ENCODE measurements around the gene GTF2IRD2. TPM values are rescaled to one million over a fixed set of nuclear protein-coding genes. Genes with fewer than 3 reads are reported as not detected.
"Not testable (repeated sequence)": the region's sequence is repeated elsewhere in the genome, so short reads cannot be mapped to it uniquely, and the experiment has no call there.

Gene GTF2IRD2
- total and polyA plus RNA-seq, 8 donors: 6.7 to 144 (median 13.7) TPM

DNA sequence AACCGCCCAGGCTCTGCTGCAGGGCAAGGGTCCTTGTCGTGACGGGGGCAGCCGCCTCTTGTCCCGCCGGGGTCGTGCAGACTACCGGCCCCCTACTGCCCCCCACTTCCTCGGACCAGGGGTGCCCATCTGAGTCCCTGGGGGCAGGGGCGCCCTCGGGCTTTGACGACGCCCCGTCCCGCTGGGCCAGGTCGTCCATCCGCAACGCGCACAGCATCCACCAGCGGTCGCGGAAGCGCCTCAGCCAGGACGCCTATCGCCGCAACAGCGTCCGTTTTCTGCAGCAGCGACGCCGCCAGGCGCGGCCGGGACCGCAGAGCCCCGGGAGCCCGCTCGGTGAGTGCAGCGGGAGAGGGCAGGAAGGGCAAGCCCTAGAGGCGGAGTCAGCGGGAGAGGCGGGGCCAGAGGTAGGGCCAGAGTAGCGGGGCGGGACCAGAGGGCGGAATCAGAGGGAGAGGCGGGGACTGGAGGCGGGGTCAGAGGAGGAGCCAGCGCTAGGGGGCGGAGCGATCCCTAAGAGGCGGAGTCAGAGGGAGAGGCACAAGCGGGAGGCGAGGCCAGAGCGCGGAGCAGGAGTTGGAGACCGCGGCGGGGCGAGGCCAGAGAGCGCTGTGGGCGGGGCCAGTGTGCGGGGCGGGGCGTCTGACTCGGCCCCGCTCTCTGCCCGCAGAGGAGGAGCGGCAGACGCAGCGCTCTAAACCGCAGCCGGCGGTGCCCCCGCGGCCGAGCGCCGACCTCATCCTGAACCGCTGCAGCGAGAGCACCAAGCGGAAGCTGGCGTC is 62.8 kb downstream of the GTF2IRD2 start:
- peak; percentile 95 to 97 for DNase-seq
- H3K36me3 ChIP-seq; H3K27me3 ChIP-seq; intact Hi-C loops (cut with DNase I; ENCODE audit: low total_unique reads); H3K9me3 ChIP-seq; H3K4me1 ChIP-seq: not testable (repeated sequence)
- peak overlapping the region in 2 of 5 donors; percentile 25 to 60 for H3K27ac ChIP-seq
- TF ChIP-seq, protein P1, sequence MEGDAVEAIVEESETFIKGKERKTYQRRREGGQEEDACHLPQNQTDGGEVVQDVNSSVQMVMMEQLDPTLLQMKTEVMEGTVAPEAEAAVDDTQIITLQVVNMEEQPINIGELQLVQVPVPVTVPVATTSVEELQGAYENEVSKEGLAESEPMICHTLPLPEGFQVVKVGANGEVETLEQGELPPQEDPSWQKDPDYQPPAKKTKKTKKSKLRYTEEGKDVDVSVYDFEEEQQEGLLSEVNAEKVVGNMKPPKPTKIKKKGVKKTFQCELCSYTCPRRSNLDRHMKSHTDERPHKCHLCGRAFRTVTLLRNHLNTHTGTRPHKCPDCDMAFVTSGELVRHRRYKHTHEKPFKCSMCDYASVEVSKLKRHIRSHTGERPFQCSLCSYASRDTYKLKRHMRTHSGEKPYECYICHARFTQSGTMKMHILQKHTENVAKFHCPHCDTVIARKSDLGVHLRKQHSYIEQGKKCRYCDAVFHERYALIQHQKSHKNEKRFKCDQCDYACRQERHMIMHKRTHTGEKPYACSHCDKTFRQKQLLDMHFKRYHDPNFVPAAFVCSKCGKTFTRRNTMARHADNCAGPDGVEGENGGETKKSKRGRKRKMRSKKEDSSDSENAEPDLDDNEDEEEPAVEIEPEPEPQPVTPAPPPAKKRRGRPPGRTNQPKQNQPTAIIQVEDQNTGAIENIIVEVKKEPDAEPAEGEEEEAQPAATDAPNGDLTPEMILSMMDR (IDR thresholded peaks at IDR 0.05): peak in 1 of 7 experiments; percentile 10
- WGBS, 5 donors: 0% methylated on average over 8 to 29 of the region's 82 CpGs
- peak overlapping the region; percentile 19 to 39 (median 30) for H3K4me3 ChIP-seq

- WGBS, 5 donors: 70 to 86% (median 82%) methylated on average over 2 to 4 of the region's 5 CpGs
- intact Hi-C loops (cut with DNase I; ENCODE audit: low total_unique reads); H3K36me3 ChIP-seq; H3K4me1 ChIP-seq; H3K9me3 ChIP-seq; DNase-seq; H3K27ac ChIP-seq; H3K27me3 ChIP-seq; H3K4me3 ChIP-seq: not testable (repeated sequence)
Measured at GRCh38 chr7:74783595-74783994, 67.8 kb downstream of the GTF2IRD2 start.

- H3K9me3 ChIP-seq; DNase-seq; H3K36me3 ChIP-seq; H3K27me3 ChIP-seq; H3K4me1 ChIP-seq; H3K27ac ChIP-seq; intact Hi-C loops (cut with DNase I; ENCODE audit: low total_unique reads); H3K4me3 ChIP-seq: not testable (repeated sequence)
- 70 to 80% (median 71%) methylated on average over 2 to 3 of the region's 6 CpGs; no CpG with 5 or more reads in 1 of the 5 donors for WGBS, 5 donors
Measured at GRCh38 chr7:74781746-74782145, 69.7 kb downstream of the GTF2IRD2 start.

DNA sequence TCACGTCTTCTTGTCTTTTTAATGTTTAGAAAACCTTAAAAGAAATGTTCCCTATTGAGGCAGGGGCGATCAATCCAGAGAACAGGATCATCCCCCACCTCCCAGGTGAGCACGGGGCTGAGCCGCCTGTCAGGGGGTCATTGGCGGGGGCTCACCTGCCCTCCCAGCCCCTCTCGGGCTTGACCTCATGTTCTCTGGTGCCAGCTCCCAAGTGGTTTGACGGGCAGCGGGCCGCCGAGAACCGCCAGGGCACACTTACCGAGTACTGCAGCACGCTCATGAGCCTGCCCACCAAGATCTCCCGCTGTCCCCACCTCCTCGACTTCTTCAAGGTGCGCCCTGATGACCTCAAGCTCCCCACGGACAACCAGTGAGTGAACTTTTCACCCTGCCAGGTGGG is 72.4 kb downstream of the GTF2IRD2 start:
- DNase-seq; H3K36me3 ChIP-seq; intact Hi-C loops (cut with DNase I; ENCODE audit: low total_unique reads); H3K4me1 ChIP-seq; H3K4me3 ChIP-seq; H3K27me3 ChIP-seq; H3K27ac ChIP-seq; H3K9me3 ChIP-seq: not testable (repeated sequence)
- WGBS, 5 donors: 80 to 98% (median 85%) methylated on average over 11 to 13 of the region's 17 CpGs; no CpG with 5 or more reads in 2 of the 5 donors

DNA sequence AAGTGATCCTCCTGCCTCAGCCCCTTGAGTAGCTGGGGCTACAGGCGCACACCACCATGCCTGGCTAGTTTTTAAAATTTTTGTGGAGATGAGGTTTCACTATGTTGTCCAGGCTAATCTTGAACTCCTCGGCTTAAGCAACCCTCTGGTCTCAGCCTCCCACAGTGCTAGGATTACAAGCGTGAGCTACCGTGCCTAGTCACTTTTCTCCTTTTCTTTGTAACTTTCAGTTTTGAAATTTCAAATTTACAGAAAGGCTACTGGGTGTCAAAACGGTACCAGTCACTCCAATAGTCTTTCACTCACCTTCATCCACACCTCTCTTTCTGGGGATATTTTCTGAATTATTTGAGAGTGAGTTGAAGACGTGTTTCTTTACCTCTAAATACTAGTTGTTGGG is 76.3 kb downstream of the GTF2IRD2 start:
- H3K27me3 ChIP-seq; H3K4me3 ChIP-seq; DNase-seq; H3K4me1 ChIP-seq; H3K36me3 ChIP-seq; H3K27ac ChIP-seq; H3K9me3 ChIP-seq; intact Hi-C loops (cut with DNase I; ENCODE audit: low total_unique reads): not testable (repeated sequence)
- no CpG with 5 or more reads among the region's 6 CpGs for WGBS, 5 donors

DNA sequence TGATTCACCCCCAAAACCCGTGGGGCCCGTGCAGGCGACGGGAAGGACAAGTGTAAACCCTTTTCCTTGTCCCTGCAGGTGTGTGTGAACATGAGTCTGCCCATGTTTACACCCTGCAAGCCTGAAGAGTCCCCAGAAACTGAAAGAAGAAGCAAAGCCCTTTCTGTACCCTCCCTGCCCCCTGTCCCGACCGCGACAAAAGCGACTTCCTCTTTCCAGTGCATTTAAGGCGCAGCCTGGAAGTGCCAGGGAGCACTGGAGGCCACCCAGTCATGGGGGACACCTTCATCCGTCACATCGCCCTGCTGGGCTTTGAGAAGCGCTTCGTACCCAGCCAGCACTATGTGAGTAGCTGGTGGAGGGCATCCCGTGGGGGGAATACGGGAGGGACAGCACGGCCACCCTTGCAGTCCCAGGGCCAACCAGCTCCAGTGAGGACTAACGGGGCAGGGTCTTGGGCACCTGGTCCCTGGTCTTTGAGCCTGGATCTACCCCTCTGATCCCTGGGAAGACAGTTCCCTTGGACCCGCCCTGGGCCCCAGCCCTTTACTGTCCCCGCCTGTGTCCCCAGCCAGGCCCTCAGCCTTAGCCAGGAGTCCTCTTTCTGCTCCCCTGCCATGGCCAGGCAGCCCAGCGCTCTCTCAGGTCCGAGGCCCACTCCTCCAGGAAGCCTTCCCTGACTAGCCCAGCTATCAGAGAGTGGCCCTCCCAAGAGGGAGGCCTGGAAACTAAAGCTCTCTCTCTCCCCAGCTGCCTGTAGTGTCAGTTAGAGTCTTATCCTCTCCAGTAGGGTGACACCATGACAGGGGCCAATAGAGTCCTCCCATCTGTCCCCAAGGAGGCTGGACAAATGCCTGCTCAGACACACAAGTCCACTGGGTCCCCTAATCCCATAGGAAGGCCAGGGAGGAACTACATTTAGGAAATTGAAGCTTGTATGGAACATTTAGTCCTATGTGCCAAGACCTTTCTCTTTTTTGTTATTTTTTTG is 77.3 kb downstream of the GTF2IRD2 start, which contains the start of gene NCF1:
Gene NCF1 (plus strand): TSS at position 252 of the 991 bp plus-strand sequence. CDS start 21 bp downstream, at position 273.
- no CpG with 5 or more reads among the region's 21 CpGs for WGBS, 5 donors
- H3K36me3 ChIP-seq; H3K9me3 ChIP-seq; H3K27ac ChIP-seq; H3K27me3 ChIP-seq; intact Hi-C loops (cut with DNase I; ENCODE audit: low total_unique reads); H3K4me1 ChIP-seq; DNase-seq; H3K4me3 ChIP-seq: not testable (repeated sequence)

DNA sequence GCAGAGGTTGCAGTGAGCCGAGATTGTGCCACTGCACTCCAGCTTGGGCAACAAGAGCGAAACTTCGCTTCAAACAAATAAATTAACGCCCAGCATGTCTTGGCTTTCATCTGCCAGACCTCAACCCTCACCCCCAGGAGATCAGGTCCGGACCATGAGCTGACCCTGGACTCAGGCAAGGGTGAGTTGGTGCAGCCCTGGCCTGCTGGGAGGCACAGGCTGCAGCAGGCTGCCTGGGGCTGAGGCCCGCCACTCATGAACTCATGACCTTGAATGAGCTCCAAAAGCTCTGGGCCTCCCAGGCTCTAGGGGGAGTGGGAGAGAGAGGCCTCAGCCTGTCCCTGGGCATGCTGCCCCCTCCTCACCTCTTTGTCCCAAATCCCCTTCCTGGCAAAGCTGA is 79.3 kb downstream of the GTF2IRD2 start:
- H3K27me3 ChIP-seq; H3K9me3 ChIP-seq; H3K27ac ChIP-seq; H3K4me3 ChIP-seq; H3K4me1 ChIP-seq; H3K36me3 ChIP-seq; intact Hi-C loops (cut with DNase I; ENCODE audit: low total_unique reads); DNase-seq: not testable (repeated sequence)
- 86 to 97% (median 93%) methylated on average over 5 to 6 of the region's 6 CpGs for WGBS, 5 donors

GRCh38 chr7:74770062-74770461 is 81.3 kb downstream of the GTF2IRD2 start:
- H3K9me3 ChIP-seq; H3K27me3 ChIP-seq; H3K4me3 ChIP-seq; H3K27ac ChIP-seq; H3K36me3 ChIP-seq; H3K4me1 ChIP-seq; intact Hi-C loops (cut with DNase I; ENCODE audit: low total_unique reads); DNase-seq: not testable (repeated sequence)
- WGBS, 5 donors: 89 to 100% (median 95%) methylated on average over 2 to 4 of the region's 7 CpGs

DNA sequence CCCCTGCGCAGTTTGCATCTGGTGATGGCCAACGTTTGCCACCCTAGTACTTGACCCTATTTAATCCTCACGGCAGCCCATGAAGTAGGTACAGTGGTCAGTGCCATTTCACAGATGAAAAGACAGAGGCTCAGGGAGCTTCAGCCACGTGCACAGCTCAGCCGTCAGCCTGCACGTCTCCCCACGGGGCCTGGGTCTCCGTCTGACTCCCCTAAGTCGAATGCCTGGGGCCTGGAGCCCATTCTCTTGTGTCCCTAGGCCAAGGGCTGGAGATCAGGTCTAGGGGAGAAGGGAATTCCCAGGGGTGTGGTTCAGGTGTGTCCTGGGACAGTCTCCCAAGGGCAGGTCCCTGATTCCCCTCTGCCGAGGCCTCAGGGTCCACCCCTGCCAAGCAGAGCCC is 84.4 kb downstream of the GTF2IRD2 start:
- DNase-seq; intact Hi-C loops (cut with DNase I; ENCODE audit: low total_unique reads); H3K27ac ChIP-seq; H3K4me1 ChIP-seq; H3K4me3 ChIP-seq; H3K9me3 ChIP-seq; H3K27me3 ChIP-seq; H3K36me3 ChIP-seq: not testable (repeated sequence)
- 76 to 83% (median 79%) methylated on average over 7 to 9 of the region's 10 CpGs; no CpG with 5 or more reads in 1 of the 5 donors for WGBS, 5 donors

GRCh38 chr7:74766509-74766908 is 84.9 kb downstream of the GTF2IRD2 start:
- H3K4me1 ChIP-seq; DNase-seq; H3K4me3 ChIP-seq; H3K27me3 ChIP-seq; H3K36me3 ChIP-seq; H3K9me3 ChIP-seq; H3K27ac ChIP-seq; intact Hi-C loops (cut with DNase I; ENCODE audit: low total_unique reads): not testable (repeated sequence)
- no CpG with 5 or more reads among the region's 7 CpGs for WGBS, 5 donors
